Activated T-cell treated with anti-CD3 and anti-CD28 coated beads, Interleukin-2, amount 50 U/mL, for 72 hours (primary cell): ENCODE data around the gene NRIP2. TPM values are rescaled to one million over a fixed set of nuclear protein-coding genes. Genes with fewer than 3 reads are reported as not detected.
"Not testable (repeated sequence)": the region's sequence is repeated elsewhere in the genome, so short reads cannot be mapped to it uniquely, and the experiment has no call there.

Source experiments
- ATAC-seq, 2 donors: fragments of 150-1000 bp; cut with Tn5 transposase; replicated peaks in 1 of 2; 2 replicates each; pipeline ENCODE4 v1.10.0; 2021; ENCODE audit warnings: moderate library complexity in 2 of 2, mild to moderate bottlenecking in 1 of 2
- DNase-seq, 2 donors: peaks; one replicate each; pipeline ENCODE4 v3.0.0; 2021 to 2022; ENCODE audit warnings: mixed read lengths in 1 of 2
- H3K27ac Mint-ChIP-seq: one replicate; pipeline ENCODE4 v1.8.0; 2022; ENCODE audit warnings: mild to moderate bottlenecking, moderate library complexity, mixed read lengths
- H3K27me3 Mint-ChIP-seq: one replicate; pipeline ENCODE4 v1.8.0; 2022; ENCODE audit warnings: low read depth, mixed read lengths
- H3K36me3 Mint-ChIP-seq, 2 donors: one replicate each; pipeline ENCODE4 v1.8.0; 2022; ENCODE audit warnings: mixed read lengths in 2 of 2, mild to moderate bottlenecking in 1 of 2; ENCODE audit not compliant: insufficient read depth in 2 of 2
- H3K4me1 Mint-ChIP-seq: one replicate; pipeline ENCODE4 v1.8.0; 2022; ENCODE audit warnings: low read depth, mixed read lengths
- H3K4me3 Mint-ChIP-seq, 2 donors: one replicate each; pipeline ENCODE4 v1.8.0; 2022; ENCODE audit warnings: mild to moderate bottlenecking in 2 of 2, mixed read lengths in 2 of 2, moderate library complexity in 2 of 2
- H3K9me3 Mint-ChIP-seq, 2 donors: one replicate each; pipeline ENCODE4 v1.8.0; 2022; ENCODE audit warnings: mixed read lengths in 2 of 2
- total RNA-seq, 2 donors: library from RNA; stranded (reverse); gene quantifications; one replicate each; pipeline ENCODE4 v1.2.3, GENCODE V29; 2022

The NRIP2 gene, protein sequence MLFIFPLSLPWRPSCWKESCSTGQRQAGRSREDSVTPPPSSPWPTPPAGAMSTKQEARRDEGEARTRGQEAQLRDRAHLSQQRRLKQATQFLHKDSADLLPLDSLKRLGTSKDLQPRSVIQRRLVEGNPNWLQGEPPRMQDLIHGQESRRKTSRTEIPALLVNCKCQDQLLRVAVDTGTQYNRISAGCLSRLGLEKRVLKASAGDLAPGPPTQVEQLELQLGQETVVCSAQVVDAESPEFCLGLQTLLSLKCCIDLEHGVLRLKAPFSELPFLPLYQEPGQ
- total RNA-seq, result not detected

- DNase-seq (no peak), ATAC-seq (no peak)
- Mint-ChIP-seq H3K9me3 (no peaks in the 10 kb centered on the region), H3K27me3 (no peaks in the 10 kb centered on the region), H3K36me3 (peaks cover 2 to 3% of the 10 kb centered on the region in 2 donors), H3K27ac (peak within 1 kb of the TSS; percentile 22), H3K4me3 (no peak within 1 kb of the TSS), H3K4me1 (no peaks in the 10 kb centered on the region)
Measured at GRCh38 chr12:2834581-2835491, at the start of gene NRIP2. Gene NRIP2, minus strand, starts transcription at chr12:2835035. Its CDS starts 52 bp downstream, at chr12:2834983.

DNA sequence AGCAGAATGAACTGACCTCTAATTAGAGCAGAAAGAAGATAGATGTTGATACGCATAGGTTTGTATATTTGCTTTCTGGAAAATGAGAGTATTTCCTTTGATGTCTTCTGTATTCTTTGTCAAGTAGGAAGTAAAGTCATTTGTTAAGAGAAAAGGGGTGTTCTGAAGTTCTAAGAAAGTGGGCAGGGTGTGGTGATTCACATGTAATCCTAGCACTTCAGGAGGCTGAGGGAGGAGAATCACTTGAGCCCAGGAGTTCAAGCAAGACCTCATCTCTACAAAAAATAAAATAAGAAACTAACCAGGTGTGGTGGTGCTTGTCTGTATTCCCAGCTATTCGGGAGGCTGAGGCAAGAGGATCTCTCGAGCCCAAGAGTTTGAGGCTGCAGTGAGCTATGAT, 45.0 kb upstream of the NRIP2 start:
- ATAC-seq (peak; percentile 27 to 42), DNase-seq (no peak)
- no peaks in the 10 kb centered on the region for H3K27me3 Mint-ChIP-seq
- peak overlapping the region; percentile 88 to 90 for H3K4me3 Mint-ChIP-seq
- peak overlapping the region; percentile 79 for H3K27ac Mint-ChIP-seq
- H3K9me3 Mint-ChIP-seq, result no peaks in the 10 kb centered on the region
- peaks cover 51% of the 10 kb centered on the region for H3K4me1 Mint-ChIP-seq
- H3K36me3 Mint-ChIP-seq, result peaks cover 17% of the 10 kb centered on the region in 2 donors

DNA sequence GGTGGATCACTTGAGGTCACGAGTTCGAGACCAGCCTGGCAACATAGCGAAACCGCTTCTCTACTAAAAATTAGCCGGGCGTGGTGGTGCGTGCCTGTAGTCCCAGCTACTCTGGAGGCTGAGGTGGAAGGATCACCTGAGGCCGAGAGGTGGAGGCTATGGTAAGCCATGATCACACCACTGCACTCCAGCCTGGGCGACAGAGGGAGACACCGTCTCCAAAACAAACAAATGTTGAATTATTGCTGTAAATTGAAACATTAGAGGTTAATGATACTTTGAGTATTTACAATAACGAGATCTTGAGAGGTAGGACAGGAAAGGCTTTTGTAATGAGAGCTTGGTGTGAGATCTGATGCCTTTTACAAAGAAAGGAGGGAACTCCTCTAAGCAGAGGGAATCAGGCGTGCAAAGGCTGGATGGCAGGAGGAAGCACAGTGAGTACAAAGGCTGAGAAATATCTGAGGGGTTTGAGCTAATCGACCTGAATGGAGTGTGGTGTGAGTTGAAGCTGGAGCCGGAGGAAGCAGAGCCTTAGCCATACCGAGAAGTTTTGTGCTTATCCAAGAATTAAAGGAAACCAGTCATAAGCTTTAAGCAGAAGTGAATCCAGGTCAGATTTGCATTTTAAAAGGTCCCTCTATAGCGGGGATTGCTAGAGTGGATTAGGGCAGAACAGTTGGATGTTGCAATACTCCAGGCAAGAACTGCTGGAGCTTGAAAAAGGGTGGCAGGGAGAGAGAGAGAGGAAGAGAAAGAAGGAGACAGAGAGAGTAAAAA, 43.3 kb upstream of the NRIP2 start:
- Mint-ChIP-seq H3K4me1 (peaks cover 52% of the 10 kb centered on the region), H3K36me3 (peaks cover 21 to 25% of the 10 kb centered on the region in 2 donors), H3K4me3 (peak overlapping the region; percentile 88 to 90), H3K9me3 (no peaks in the 10 kb centered on the region), H3K27ac (peak overlapping the region; percentile 86), H3K27me3 (no peaks in the 10 kb centered on the region)
- DNase-seq (no peak), ATAC-seq (no peak)

GRCh38 chr12:2877047-2877952, 42.5 kb upstream of the NRIP2 start, which contains the start of the genes FOXM1 and RHNO1:
Gene FOXM1, minus strand, starts transcription at chr12:2877174. Its CDS starts 2,696 bp downstream, at chr12:2874478.
Gene RHNO1, plus strand, starts transcription at chr12:2877223. Its CDS starts 8,144 bp downstream, at chr12:2885367.
- DNase-seq (peak; percentile 87 to 88), ATAC-seq (peak; percentile 85)
- H3K36me3 Mint-ChIP-seq, result peaks cover 21 to 25% of the 10 kb centered on the region in 2 donors
- no peaks in the 10 kb centered on the region for H3K9me3 Mint-ChIP-seq
- H3K4me3 Mint-ChIP-seq, result peak within 1 kb of the TSS; percentile 97 to 98
- peak within 1 kb of the TSS; percentile 96 for H3K27ac Mint-ChIP-seq
- peaks cover 52% of the 10 kb centered on the region for H3K4me1 Mint-ChIP-seq
- no peaks in the 10 kb centered on the region for H3K27me3 Mint-ChIP-seq

DNA sequence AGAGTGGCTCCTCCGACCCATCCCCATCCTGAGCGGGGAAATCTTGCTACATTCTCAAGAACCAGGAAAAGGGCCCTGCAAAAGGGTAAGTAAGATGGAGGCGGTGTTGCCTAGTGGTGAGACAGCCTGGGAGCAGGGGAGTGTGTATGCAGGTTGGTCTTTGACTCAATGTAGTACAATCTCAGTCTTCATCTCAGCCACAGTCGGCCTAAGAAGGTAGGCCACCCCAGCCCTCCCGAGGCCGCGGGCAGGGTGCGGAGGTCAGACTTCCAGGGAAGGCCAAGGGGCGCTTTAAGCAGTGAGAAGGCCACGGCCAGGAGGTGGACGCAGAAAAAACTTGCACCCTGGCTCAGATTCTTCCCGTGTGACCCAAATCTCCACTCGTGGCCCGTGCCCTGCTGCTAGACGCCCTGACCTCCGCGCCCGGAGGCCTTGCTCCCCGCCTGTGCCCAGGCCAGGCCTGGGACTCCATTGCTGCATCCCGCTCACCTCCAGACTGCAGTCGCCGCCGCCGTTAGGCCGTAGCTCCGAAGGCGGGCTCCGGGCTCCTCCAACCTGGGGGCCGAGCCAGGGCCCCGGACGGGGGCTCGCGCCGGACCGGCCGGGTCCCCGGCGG, 41.7 kb upstream of the NRIP2 start:
- peak; percentile 31 to 36 for DNase-seq
- Mint-ChIP-seq H3K36me3 (peaks cover 21 to 28% of the 10 kb centered on the region in 2 donors), H3K27ac (peak overlapping the region; percentile 96)

GRCh38 chr12:2868986-2869632, 34.3 kb upstream of the NRIP2 start:
- H3K36me3 Mint-ChIP-seq, result peaks cover 16 to 36% of the 10 kb centered on the region in 2 donors
- not testable (repeated sequence) for H3K9me3 Mint-ChIP-seq, DNase-seq, H3K27me3 Mint-ChIP-seq, ATAC-seq
- peak overlapping the region; percentile 92 for H3K27ac Mint-ChIP-seq
- H3K4me3 Mint-ChIP-seq, result peak overlapping the region in 1 of 2 donors; percentile 32
- peaks cover 30% of the 10 kb centered on the region for H3K4me1 Mint-ChIP-seq

More for the DNA sequence above, 41.7 kb upstream of the NRIP2 start:
- H3K27me3 Mint-ChIP-seq, result no peaks in the 10 kb centered on the region
- peaks cover 56% of the 10 kb centered on the region for H3K4me1 Mint-ChIP-seq
- peak; percentile 72 to 73 for ATAC-seq
- H3K9me3 Mint-ChIP-seq, result no peaks in the 10 kb centered on the region
- peak overlapping the region; percentile 97 to 98 for H3K4me3 Mint-ChIP-seq

GRCh38 chr12:2864198-2864597, 29.4 kb upstream of the NRIP2 start:
- ATAC-seq, result no peak
- peak overlapping the region; percentile 31 for H3K27ac Mint-ChIP-seq

GRCh38 chr12:2863402-2863801, 28.6 kb upstream of the NRIP2 start:
- Mint-ChIP-seq H3K4me1 (peaks cover 15% of the 10 kb centered on the region), H3K36me3 (peaks cover 16 to 47% of the 10 kb centered on the region in 2 donors)
- not testable (repeated sequence) for H3K4me3 Mint-ChIP-seq, H3K27ac Mint-ChIP-seq, DNase-seq, H3K9me3 Mint-ChIP-seq, H3K27me3 Mint-ChIP-seq, ATAC-seq

More at GRCh38 chr12:2864198-2864597, 29.4 kb upstream of the NRIP2 start:
- peaks cover 23% of the 10 kb centered on the region for H3K4me1 Mint-ChIP-seq
- H3K27me3 Mint-ChIP-seq, result no peaks in the 10 kb centered on the region
- no peaks in the 10 kb centered on the region for H3K9me3 Mint-ChIP-seq
- peaks cover 17 to 45% of the 10 kb centered on the region in 2 donors for H3K36me3 Mint-ChIP-seq
- no peak overlapping the region for H3K4me3 Mint-ChIP-seq
- no peak for DNase-seq

DNA sequence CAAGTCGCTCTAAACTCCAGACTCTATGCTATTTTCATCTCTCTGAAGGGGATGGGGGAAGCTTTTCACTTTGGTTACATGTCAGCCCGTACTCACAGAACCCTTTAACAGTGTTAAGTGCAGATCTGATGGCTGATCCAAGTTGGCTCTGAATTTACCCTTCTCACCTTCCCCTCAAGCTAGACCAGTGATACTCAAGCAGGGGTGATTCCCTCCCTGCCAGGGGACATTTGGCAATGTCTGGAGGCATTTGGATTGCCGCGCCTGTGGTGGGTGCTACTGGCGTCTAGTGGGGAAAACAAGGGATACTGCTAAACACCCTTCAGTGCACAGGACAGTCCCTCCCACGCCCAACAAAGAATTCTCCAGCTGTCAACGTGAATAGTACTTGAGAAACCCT, 28.0 kb upstream of the NRIP2 start:
- H3K4me1 Mint-ChIP-seq, result peaks cover 10% of the 10 kb centered on the region
- no peak for DNase-seq
- no peaks in the 10 kb centered on the region for H3K9me3 Mint-ChIP-seq
- no peak overlapping the region for H3K27ac Mint-ChIP-seq
- ATAC-seq, result no peak
- H3K4me3 Mint-ChIP-seq, result no peak overlapping the region
- no peaks in the 10 kb centered on the region for H3K27me3 Mint-ChIP-seq
- H3K36me3 Mint-ChIP-seq, result peaks cover 14 to 49% of the 10 kb centered on the region in 2 donors

DNA sequence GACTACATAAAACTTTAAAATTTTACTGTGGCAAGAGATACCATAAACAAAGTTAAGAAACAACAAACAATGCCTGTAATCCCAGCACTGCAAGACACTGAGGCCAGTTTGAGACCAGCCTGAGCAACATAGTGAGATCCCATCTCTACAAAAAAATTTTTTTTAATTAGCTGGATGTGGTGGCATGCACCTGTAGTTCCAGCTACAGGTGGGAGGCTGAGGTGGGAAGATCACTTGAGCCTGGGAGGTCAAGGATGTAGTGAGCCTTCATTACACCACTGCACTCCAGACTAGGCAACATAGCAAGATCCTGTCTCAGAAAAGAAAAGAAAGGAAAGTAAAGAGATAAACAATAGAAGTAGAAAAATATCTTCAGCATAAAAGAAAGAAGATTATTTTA, 25.3 kb upstream of the NRIP2 start:
- Mint-ChIP-seq H3K27ac (no peak overlapping the region), H3K4me1 (no peaks in the 10 kb centered on the region), H3K27me3 (no peaks in the 10 kb centered on the region), H3K4me3 (no peak overlapping the region), H3K36me3 (peaks cover 5 to 32% of the 10 kb centered on the region in 2 donors), H3K9me3 (no peaks in the 10 kb centered on the region)
- DNase-seq (no peak), ATAC-seq (no peak)

DNA sequence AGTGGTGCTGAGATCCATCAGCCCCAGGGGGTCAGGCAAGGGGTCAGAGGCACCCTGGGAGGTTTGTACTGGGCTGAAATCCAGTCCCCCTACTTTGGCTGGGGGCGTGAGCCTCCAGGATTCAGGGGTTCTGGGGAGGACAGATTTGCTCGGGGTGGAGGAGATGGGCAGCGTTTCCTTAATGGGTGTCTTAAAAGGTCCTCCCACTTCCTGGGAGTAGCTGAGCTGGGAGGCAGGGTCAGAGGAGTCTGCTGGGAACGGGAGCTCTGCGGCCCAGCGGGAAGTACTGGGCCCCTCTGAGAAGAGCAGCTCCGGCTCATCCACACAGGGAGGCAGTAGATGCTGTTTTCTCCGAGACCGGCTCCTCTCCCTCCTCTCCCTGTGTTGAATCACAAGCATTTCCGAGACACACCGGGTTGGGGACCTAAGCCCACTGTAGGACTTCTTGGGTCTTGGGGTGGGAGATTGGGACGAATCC, 24.1 kb upstream of the NRIP2 start:
- Mint-ChIP-seq H3K27ac (no peak overlapping the region), H3K4me1 (no peaks in the 10 kb centered on the region)

More for the DNA sequence above, 24.1 kb upstream of the NRIP2 start:
- peaks cover 4 to 23% of the 10 kb centered on the region in 2 donors for H3K36me3 Mint-ChIP-seq
- DNase-seq, result no peak
- no peaks in the 10 kb centered on the region for H3K9me3 Mint-ChIP-seq
- H3K27me3 Mint-ChIP-seq, result no peaks in the 10 kb centered on the region
- H3K4me3 Mint-ChIP-seq, result no peak overlapping the region
- ATAC-seq, result no peak
